ENCODE measurements around the gene ANKS1B.

ANKS1B gene

GRCh38 chr12:98730412-98730811, 1254.3 kb downstream of the ANKS1B start:
- Histone ChIP-seq H3K4me3 (no peak overlapping the region), H3K4me1 (peaks cover 0 to 4% (median 0%) of the 10 kb centered on the region in 4 donors), H3K9me3 (no peaks in the 10 kb centered on the region), H3K27me3 (no peaks in the 10 kb centered on the region), H3K27ac (no peak overlapping the region), H3K36me3 (peaks cover 45 to 76% (median 64%) of the 10 kb centered on the region in 3 donors)
- no peak for DNase-seq
- intact Hi-C loops (cut with DNase I; ENCODE audit: low total_unique reads): no loop called here
- TF ChIP-seq CTCF (IDR thresholded peaks at IDR 0.05): no peak

GRCh38 chr12:98727196-98727595, 1257.5 kb downstream of the ANKS1B start:
- H3K4me1 ChIP-seq: peaks cover 0 to 4% (median 0%) of the 10 kb centered on the region in 4 donors
- H3K27ac ChIP-seq: no peak overlapping the region
- no peak overlapping the region for H3K4me3 ChIP-seq
- peaks cover 51 to 79% (median 69%) of the 10 kb centered on the region in 3 donors for H3K36me3 ChIP-seq
- no peaks in the 10 kb centered on the region for H3K27me3 ChIP-seq
- no peak for DNase-seq
- no peak for TF ChIP-seq CTCF (IDR thresholded peaks at IDR 0.05)
- no peaks in the 10 kb centered on the region for H3K9me3 ChIP-seq
- intact Hi-C loops (cut with DNase I; ENCODE audit: low total_unique reads): no loop called here

DNA sequence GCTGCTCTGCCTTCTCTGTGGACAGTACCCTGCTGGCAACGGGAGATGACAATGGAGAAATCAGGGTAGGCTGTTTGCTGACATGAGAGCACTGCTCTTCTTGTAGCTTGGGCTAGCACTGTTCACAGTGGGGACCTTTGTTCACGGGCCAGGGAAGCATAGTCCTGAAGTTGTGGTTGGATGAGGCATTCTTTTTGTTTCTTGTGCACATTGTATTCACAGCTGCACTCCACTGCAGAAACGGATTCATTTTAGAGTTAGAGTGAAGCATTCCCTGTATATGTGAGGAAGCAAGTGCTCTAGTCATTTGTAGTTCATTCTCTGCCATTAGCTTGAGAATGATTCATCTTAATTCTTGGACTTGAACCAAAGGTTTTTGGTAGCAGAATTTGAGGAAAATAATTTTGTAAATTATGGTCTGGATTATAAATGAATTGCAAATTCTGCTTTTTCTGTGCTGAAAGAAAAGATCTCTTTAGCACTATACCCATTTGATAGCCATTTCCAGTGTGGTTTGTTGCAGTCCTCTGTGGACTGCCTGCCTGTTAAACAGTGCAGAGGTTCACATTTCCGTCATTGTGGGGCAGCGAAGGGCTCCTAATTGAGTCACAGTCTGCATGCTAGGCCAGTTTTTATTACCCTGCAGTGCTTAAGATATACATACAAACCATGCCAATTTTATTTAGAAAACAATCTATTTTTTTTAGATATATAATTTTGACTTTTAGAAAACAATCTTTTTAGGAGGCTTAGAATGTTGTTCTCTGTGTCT, 1259.1 kb downstream of the ANKS1B start:
- TF ChIP-seq CTCF (IDR thresholded peaks at IDR 0.05): peak in 1 of 2 experiments; percentile 39
- no peak overlapping the region for H3K4me3 ChIP-seq
- H3K4me1 ChIP-seq: peaks cover 0 to 4% (median 0%) of the 10 kb centered on the region in 4 donors
- no peak for DNase-seq
- intact Hi-C loops (cut with DNase I; ENCODE audit: low total_unique reads): no loop called here
- no peak overlapping the region for H3K27ac ChIP-seq
- H3K27me3 ChIP-seq: no peaks in the 10 kb centered on the region
- H3K9me3 ChIP-seq: no peaks in the 10 kb centered on the region
- peaks cover 51 to 65% (median 64%) of the 10 kb centered on the region in 3 donors for H3K36me3 ChIP-seq

- DNase-seq: no peak
- intact Hi-C loops (cut with DNase I; ENCODE audit: low total_unique reads): no loop called here
- no peaks in the 10 kb centered on the region for H3K9me3 ChIP-seq
- H3K4me3 ChIP-seq: no peak overlapping the region
- no peak for TF ChIP-seq CTCF (IDR thresholded peaks at IDR 0.05)
- H3K27ac ChIP-seq: no peak overlapping the region
- peaks cover 0 to 4% (median 0%) of the 10 kb centered on the region in 4 donors for H3K4me1 ChIP-seq
- peaks cover 51 to 64% (median 57%) of the 10 kb centered on the region in 3 donors for H3K36me3 ChIP-seq
- H3K27me3 ChIP-seq: no peaks in the 10 kb centered on the region
These were observed 1260.2 kb downstream of the ANKS1B start for GRCh38 chr12:98724384-98725155.

DNA sequence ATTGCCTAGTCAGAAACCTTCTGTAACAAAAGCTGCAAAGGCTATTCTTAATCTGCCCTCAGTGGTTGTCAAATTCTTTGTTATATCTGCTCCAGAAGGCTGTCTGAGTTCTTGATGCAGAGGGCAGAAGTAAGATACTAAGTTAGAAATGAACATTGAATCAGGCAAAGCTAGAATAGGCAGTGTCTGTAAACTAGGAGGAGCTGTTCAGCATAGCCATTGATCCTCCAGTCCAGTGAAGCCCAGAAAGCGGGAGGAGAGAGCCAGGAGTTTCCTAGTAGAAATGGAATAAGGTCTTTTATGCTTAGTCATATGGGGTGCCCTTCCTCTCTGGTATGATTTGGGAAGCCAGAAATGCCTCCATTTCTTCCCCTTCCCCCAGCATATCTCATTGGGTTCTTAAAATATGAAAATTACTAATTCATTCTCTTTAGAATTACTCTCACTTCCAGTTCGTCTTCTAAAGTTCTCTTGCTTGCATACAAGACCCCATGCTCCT, 1263.5 kb downstream of the ANKS1B start:
- no peak overlapping the region for H3K27ac ChIP-seq
- DNase-seq: no peak
- no peaks in the 10 kb centered on the region for H3K9me3 ChIP-seq
- peaks cover 39 to 62% (median 52%) of the 10 kb centered on the region in 3 donors for H3K36me3 ChIP-seq
- no peak for TF ChIP-seq CTCF (IDR thresholded peaks at IDR 0.05)
- peaks cover 0 to 4% (median 0%) of the 10 kb centered on the region in 4 donors for H3K4me1 ChIP-seq
- H3K4me3 ChIP-seq: no peak overlapping the region
- intact Hi-C loops (cut with DNase I; ENCODE audit: low total_unique reads): no loop called here
- no peaks in the 10 kb centered on the region for H3K27me3 ChIP-seq
